Activated B cell treated with CpG ODN at 0.5 μM for 24 hours (primary cell): ENCODE results near the gene DNMBP. TPM values are rescaled to one million over a fixed set of nuclear protein-coding genes. Genes with fewer than 3 reads are reported as not detected.

ENCODE experiments used
- ATAC-seq: fragments of 200-7000 bp; cut with Tn5 transposase; one replicate; pipeline ENCODE4 v1.10.0; 2021; ENCODE audit warnings: low read depth, mild to moderate bottlenecking, moderate library complexity
- CTCF ChIA-PET: fragments of 350-600 bp; sonication (Branson Sonifier 250); formaldehyde crosslinking; loops from one replicate; lab custom pipeline; 2021; ENCODE audit warnings: antibody characterized with exemption; lab: Charles Lee
- POLR2A ChIA-PET: fragments of 350-600 bp; sonication (Branson Sonifier 250); formaldehyde crosslinking; loops from one replicate; lab custom pipeline; 2021; ENCODE audit warnings: antibody characterized with exemption; lab: Charles Lee
- DNase-seq: peaks from one replicate; pipeline ENCODE4 v3.0.0; 2022
- H3K27ac Mint-ChIP-seq: one replicate; pipeline ENCODE4 v1.8.0; 2020; ENCODE audit warnings: mixed read lengths
- H3K27me3 Mint-ChIP-seq: one replicate; pipeline ENCODE4 v1.8.0; 2021; ENCODE audit warnings: mixed read lengths
- H3K36me3 Mint-ChIP-seq: one replicate; pipeline ENCODE4 v1.8.0; 2021; ENCODE audit warnings: low read depth, mixed read lengths
- H3K4me1 Mint-ChIP-seq: one replicate; pipeline ENCODE4 v1.8.0; 2021; ENCODE audit warnings: mixed read lengths
- H3K4me3 Mint-ChIP-seq: one replicate; pipeline ENCODE4 v1.8.0; 2020; ENCODE audit warnings: mild to moderate bottlenecking, mixed read lengths
- H3K9me3 Mint-ChIP-seq: one replicate; pipeline ENCODE4 v1.8.0; 2020; ENCODE audit warnings: mixed read lengths
- CTCF ChIP-seq: fragments of 200-600 bp; IDR thresholded peaks from one replicate; pipeline ENCODE4 v1.8.0; 2022; ENCODE audit warnings: antibody characterized with exemption, mild to moderate bottlenecking
- intact Hi-C: fragments of 100-400 bp; cut with micrococcal nuclease; formaldehyde crosslinking; loops from one replicate; pipeline ENCODE4 v1.15.1; 2024
- total RNA-seq: library from RNA; stranded (reverse); gene quantifications from 2 replicates; pipeline ENCODE4 v1.2.3, GENCODE V29; 2022

Gene DNMBP
- total RNA-seq, 1 donor from 2014 or later = 13.1 TPM

DNA sequence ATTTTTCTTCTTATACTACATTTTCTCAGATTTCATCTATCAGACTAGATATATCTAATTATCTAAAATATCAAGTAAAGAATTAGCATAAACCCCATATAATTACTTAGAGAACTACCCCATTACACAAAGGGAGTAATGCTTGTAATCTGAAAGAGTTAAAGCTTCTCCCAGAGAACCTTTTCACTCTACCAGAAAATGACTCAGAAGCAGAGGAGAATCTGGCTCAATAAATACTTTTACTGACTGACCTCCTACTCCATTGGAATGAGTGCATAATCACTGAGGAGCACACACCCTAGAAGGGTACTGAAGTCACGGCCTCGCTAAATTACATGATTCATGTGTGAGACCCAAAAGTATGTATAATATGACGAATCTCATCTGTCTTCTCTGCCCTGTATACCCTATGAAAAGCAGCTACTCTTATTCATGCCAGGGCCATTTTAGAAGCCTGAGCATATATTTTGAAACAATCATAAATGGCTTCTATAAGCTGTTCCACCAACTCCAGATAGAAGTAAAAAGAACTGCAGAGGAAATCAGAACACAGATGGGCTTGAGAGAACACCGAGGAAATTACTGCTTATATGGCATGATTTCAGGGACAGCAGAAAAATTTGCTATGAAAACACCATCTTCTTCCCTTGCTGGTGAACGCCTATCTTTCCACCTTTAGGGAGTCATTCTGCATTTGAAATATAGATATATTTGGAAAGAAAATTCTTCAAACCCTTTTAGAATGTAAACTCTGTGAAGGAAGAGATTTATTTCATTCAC, 32.7 kb downstream of the DNMBP start:
- POLR2A ChIA-PET = interaction anchor here (0.6 to 2.7 kb wide), 3 partner anchors 14 to 32 kb away, joined by 3 to 15 read pairs (median 6); partner anchors contain the start of gene DNMBP
- Mint-ChIP-seq H3K9me3 (no peaks in the 10 kb centered on the region), H3K27me3 (no peaks in the 10 kb centered on the region), H3K27ac (peak overlapping the region; percentile 57), H3K4me3 (no peak overlapping the region), H3K4me1 (peaks cover 77% of the 10 kb centered on the region), H3K36me3 (no peaks in the 10 kb centered on the region)
- ATAC-seq (no peak), DNase-seq (no peak)
- CTCF ChIA-PET = interaction anchor here (1.0 to 3.7 kb wide), 5 partner anchors 31 to 68 kb away, joined by 3 to 17 read pairs (median 6); partner anchors contain the start of gene DNMBP
- no peak for TF ChIP-seq CTCF
- intact Hi-C loops = no loop called here

DNA sequence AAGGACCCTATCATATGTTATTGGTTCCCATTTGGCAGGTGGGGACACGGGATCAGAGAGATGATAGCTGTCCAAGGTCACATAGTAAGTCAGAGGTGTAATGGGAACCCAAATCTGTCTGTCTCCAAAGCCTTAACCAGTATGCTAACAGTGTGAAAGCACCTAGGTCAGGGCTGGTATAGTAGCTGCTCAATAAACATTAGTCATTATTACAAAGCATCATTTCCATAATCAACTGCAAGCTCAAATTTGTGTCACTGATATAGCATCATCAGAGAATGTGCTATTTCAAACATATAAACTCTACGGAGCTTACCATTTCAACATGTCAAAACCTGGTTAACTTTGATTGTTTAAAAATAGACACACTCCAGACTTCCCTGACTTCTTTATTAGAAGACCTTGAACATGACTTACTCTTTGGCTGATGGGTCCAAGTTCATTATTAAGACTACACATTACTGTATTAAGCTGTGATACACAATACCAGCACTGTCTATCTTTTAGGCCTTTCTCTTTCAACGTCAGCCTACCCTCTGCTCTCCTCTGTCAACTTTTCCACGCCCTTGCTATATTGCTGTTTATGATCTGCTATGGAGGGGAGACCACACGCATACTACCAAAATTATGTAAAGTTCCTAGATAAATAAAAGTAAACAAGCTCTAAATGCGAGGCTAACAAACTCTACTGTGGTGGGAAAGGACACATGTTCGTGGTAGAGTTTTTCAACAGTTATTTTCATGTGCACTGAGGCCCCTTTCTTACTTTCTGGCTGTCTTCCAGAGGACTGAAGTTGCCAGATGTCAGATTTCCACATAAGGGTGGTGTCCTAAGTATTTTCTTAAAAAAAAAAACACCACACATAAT, 33.6 kb downstream of the DNMBP start:
- Mint-ChIP-seq H3K36me3 (peaks cover 4% of the 10 kb centered on the region), H3K27ac (peak overlapping the region; percentile 57), H3K9me3 (no peaks in the 10 kb centered on the region), H3K4me1 (peaks cover 70% of the 10 kb centered on the region), H3K4me3 (peak overlapping the region; percentile 53), H3K27me3 (no peaks in the 10 kb centered on the region)
- CTCF ChIA-PET = interaction anchor here (1.0 to 3.7 kb wide), 3 partner anchors 31 to 69 kb away, joined by 4 to 17 read pairs (median 7); partner anchors contain the start of gene DNMBP
- peak; percentile 29 for ATAC-seq
- TF ChIP-seq CTCF = no peak
- DNase-seq = no peak
- POLR2A ChIA-PET = interaction anchor here (0.8 to 2.7 kb wide), 4 partner anchors 17 to 33 kb away, joined by 3 to 15 read pairs (median 4); partner anchors contain the start of gene DNMBP
- intact Hi-C loops = loop anchor here (1.0 kb wide), 4 partner anchors 8 to 70 kb away; partner anchors contain the start of gene DNMBP

DNA sequence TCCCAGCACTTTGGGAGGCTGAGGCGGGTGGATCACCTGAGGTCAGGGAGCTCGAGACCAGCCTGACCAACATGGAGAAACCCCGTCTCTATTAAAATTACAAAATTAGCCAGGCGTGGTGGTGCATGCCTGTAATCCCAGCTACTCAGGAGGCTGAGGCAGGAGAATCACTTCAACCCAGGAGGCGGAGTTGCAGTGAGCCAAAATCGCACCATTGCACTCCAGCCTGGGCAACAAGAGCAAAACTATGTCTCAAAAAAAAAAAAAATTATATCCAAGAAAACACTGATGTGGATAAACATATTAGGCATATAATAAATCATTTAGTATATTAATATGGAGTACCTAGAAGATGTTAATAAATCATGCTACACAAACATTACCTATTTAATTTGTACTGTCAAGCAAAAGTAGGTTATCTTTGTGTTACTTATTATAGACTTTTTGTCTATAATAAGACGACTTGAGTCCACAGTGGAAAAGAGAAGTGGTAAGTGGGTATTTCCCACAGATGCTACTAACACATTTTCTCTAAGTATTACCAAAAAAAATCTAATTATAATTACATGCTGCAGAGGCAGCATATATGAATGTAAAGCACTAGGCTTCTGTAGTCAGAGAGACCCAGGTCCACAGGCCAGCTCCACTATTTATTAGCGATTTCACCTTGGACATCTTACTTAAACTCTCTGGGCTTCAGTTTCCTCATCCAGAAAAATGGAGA, 34.5 kb downstream of the DNMBP start:
- H3K4me1 Mint-ChIP-seq = peaks cover 63% of the 10 kb centered on the region
- no peak for TF ChIP-seq CTCF

GRCh38 chr10:99973190-99973589, 36.6 kb downstream of the DNMBP start:
- POLR2A ChIA-PET = no interaction called here
- Mint-ChIP-seq H3K27ac (peak overlapping the region; percentile 77), H3K4me3 (no peak overlapping the region)

More for the DNA sequence above, 34.5 kb downstream of the DNMBP start:
- no peaks in the 10 kb centered on the region for H3K9me3 Mint-ChIP-seq
- H3K4me3 Mint-ChIP-seq = peak overlapping the region; percentile 53
- H3K27ac Mint-ChIP-seq = peak overlapping the region; percentile 77
- intact Hi-C loops = loop anchor here (1.0 kb wide), 4 partner anchors 9 to 71 kb away; partner anchors contain the start of gene DNMBP
- H3K27me3 Mint-ChIP-seq = no peaks in the 10 kb centered on the region
- ATAC-seq (peak; percentile 72), DNase-seq (no peak)
- ChIA-PET POLR2A (interaction anchor here (0.8 to 2.7 kb wide), 4 partner anchors 18 to 34 kb away, joined by 3 to 15 read pairs (median 4); partner anchors contain the start of gene DNMBP), CTCF (interaction anchor here (0.8 to 3.7 kb wide), 4 partner anchors 35 to 129 kb away, joined by 3 to 17 read pairs (median 9); partner anchors contain the start of gene DNMBP)
- H3K36me3 Mint-ChIP-seq = peaks cover 10% of the 10 kb centered on the region

More at GRCh38 chr10:99973190-99973589, 36.6 kb downstream of the DNMBP start:
- ATAC-seq (no peak), DNase-seq (no peak)
- intact Hi-C loops = no loop called here
- peaks cover 30% of the 10 kb centered on the region for H3K36me3 Mint-ChIP-seq
- H3K4me1 Mint-ChIP-seq = peaks cover 49% of the 10 kb centered on the region
- no peaks in the 10 kb centered on the region for H3K27me3 Mint-ChIP-seq
- H3K9me3 Mint-ChIP-seq = no peaks in the 10 kb centered on the region
- TF ChIP-seq CTCF = no peak
- CTCF ChIA-PET = interaction anchor here (1.2 to 3.7 kb wide), 2 partner anchors 72 to 75 kb away, joined by 3 to 17 read pairs; no protein-coding TSS in a partner anchor
